HG03342 (cell line): ENCODE measurements around the gene CADM4.
"Not testable (repeated sequence)": the region's sequence is repeated elsewhere in the genome, so short reads cannot be mapped to it uniquely, and the experiment has no call there.

Source experiments
- ATAC-seq: cut with Tn5 transposase; IDR thresholded peaks from one replicate; pipeline ENCODE4 v1.9.1; 2021; ENCODE audit warnings: mild to moderate bottlenecking, moderate library complexity; ENCODE audit not compliant: unreplicated experiment

The CADM4 gene

GRCh38 chr19:43667126-43667875, 27.7 kb upstream of the CADM4 start:
- no peak for ATAC-seq

GRCh38 chr19:43664018-43664417, 24.4 kb upstream of the CADM4 start:
- ATAC-seq: no peak

- no peak for ATAC-seq
Measured at GRCh38 chr19:43662487-43662886, 22.8 kb upstream of the CADM4 start.

- ATAC-seq: no peak
Measured at GRCh38 chr19:43660971-43661360, 21.3 kb upstream of the CADM4 start.

- no peak for ATAC-seq
Measured at GRCh38 chr19:43660301-43660970, 20.8 kb upstream of the CADM4 start.

- ATAC-seq: no peak
Measured at GRCh38 chr19:43658494-43658893, 18.8 kb upstream of the CADM4 start.

- ATAC-seq: no peak
Measured at GRCh38 chr19:43658001-43658400, 18.4 kb upstream of the CADM4 start.

- ATAC-seq: no peak
Measured at GRCh38 chr19:43656436-43656835, 16.8 kb upstream of the CADM4 start.

- no peak for ATAC-seq
Measured at GRCh38 chr19:43652546-43652874, 12.9 kb upstream of the CADM4 start.

- ATAC-seq: no peak
Measured at GRCh38 chr19:43651758-43652545, 12.3 kb upstream of the CADM4 start.

GRCh38 chr19:43650276-43650675, 10.6 kb upstream of the CADM4 start:
- ATAC-seq: not testable (repeated sequence)

- ATAC-seq: no peak
Measured at GRCh38 chr19:43649514-43649913, 9.9 kb upstream of the CADM4 start.

GRCh38 chr19:43648633-43649032, 9.0 kb upstream of the CADM4 start:
- no peak for ATAC-seq

GRCh38 chr19:43644181-43644580, 4.5 kb upstream of the CADM4 start:
- no peak for ATAC-seq

GRCh38 chr19:43643326-43643725, 3.7 kb upstream of the CADM4 start:
- no peak for ATAC-seq

GRCh38 chr19:43642531-43642930, 2.9 kb upstream of the CADM4 start:
- ATAC-seq: no peak

GRCh38 chr19:43641333-43641732, 1.7 kb upstream of the CADM4 start:
- ATAC-seq: no peak

- no peak for ATAC-seq
Measured at GRCh38 chr19:43640424-43640757, 741 bp upstream of the CADM4 start.

- ATAC-seq: no peak
Measured at GRCh38 chr19:43638995-43639518, 593 bp downstream of the CADM4 start.

- no peak for ATAC-seq
Measured at GRCh38 chr19:43638214-43638994, 1.2 kb downstream of the CADM4 start.

- ATAC-seq: no peak
Measured at GRCh38 chr19:43636121-43636683, 3.4 kb downstream of the CADM4 start.
